ENCODE measurements around the gene NMD3.
A peak's percentile ranks its signal among the peaks of the same experiment; 100 is the strongest.
"Not testable (repeated sequence)": the region's sequence is repeated elsewhere in the genome, so short reads cannot be mapped to it uniquely, and the experiment has no call there.

NMD3 gene

DNA sequence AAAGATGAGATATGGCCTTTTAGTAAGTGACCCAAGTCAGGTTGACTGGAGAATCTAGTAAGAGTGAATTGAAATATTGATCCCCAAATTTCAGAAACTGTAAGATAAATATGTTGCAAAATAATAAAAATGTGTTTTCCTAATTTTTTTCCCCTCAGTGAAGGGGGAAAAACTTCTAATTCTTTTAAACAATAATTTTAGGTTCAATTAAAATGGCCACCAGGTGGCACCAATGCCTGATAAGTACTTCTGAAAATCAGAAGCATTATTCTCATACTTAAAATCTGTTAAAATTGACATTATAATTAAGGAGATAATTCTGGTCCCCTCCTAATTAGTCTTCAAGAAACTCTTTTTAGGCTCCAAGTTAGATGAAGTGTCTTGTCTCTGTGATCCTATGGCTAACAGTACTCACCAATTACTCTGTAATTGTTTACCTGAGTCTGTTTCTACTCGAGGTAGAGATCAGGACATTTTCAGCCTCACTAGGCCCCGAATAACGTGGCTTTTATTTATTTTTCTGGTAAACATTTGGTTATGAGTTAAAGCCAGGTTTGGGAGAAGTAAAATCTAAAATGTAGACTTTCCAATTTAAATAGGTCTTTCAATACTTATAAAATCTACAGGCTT lies 52.6 kb downstream of the NMD3 start:
- Histone ChIP-seq H3K9me3 (no peaks in the 10 kb centered on the region), H3K27me3 (ENCODE audit: low read depth) (no peaks in the 10 kb centered on the region), H3K36me3 (replicated peaks) (no peaks in the 10 kb centered on the region), H3K4me1 (no peaks in the 10 kb centered on the region), H3K4me3 (no peak overlapping the region)
- in situ Hi-C loops (cut with MboI; ENCODE audit: low sequenced_read_pairs): loop anchor here (10.0 kb wide), 1 partner anchor 131 kb away; no protein-coding TSS in a partner anchor
- peak in 1 of 2 experiments; percentile 49 for DNase-seq (ENCODE audit: low spot score in 2 of 2)

DNA sequence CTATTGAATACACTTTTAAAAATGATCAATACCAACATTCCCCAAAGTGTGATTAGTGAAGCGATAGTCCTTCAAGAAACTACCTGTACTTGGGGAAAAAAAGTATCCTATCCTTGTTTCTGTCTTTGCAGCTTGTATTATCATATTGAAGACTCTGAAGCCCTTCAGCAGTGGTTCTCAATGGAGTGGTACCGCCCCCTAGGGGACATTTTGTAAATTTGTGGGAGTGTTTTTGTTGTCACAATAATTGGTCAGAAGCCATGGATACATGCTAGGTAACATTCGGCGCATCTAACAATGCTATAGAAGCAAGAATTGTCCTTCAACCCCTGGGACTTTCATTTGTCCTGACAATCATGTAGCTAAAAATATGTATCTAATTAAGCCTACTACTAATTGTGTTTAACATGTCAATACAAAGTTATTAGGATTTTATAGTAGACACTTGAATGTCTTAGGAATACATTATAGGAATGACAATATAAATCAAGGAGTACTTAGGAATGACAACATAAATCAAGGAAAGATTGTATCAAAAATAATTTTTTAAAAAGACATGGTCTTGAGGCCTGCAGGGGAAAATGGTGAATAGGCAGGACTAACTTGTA lies 53.7 kb downstream of the NMD3 start:
- no peaks in the 10 kb centered on the region for H3K27me3 ChIP-seq (ENCODE audit: low read depth)
- DNase-seq (ENCODE audit: low spot score in 2 of 2): peak; percentile 36 to 74
- H3K36me3 ChIP-seq (replicated peaks): no peaks in the 10 kb centered on the region
- no peaks in the 10 kb centered on the region for H3K9me3 ChIP-seq
- in situ Hi-C loops (cut with MboI; ENCODE audit: low sequenced_read_pairs): loop anchor here (10.0 kb wide), 1 partner anchor 130 kb away; no protein-coding TSS in a partner anchor
- H3K4me1 ChIP-seq: no peaks in the 10 kb centered on the region
- H3K4me3 ChIP-seq: no peak overlapping the region

GRCh38 chr3:161275919-161276318 lies 54.8 kb downstream of the NMD3 start:
- Histone ChIP-seq H3K4me3 (no peak overlapping the region), H3K27me3 (ENCODE audit: low read depth) (no peaks in the 10 kb centered on the region), H3K4me1 (no peaks in the 10 kb centered on the region), H3K36me3 (replicated peaks) (no peaks in the 10 kb centered on the region), H3K9me3 (no peaks in the 10 kb centered on the region)
- in situ Hi-C loops (cut with MboI; ENCODE audit: low sequenced_read_pairs): loop anchor here (10.0 kb wide), 1 partner anchor 129 kb away; no protein-coding TSS in a partner anchor
- no peak for DNase-seq (ENCODE audit: low spot score in 2 of 2)

DNA sequence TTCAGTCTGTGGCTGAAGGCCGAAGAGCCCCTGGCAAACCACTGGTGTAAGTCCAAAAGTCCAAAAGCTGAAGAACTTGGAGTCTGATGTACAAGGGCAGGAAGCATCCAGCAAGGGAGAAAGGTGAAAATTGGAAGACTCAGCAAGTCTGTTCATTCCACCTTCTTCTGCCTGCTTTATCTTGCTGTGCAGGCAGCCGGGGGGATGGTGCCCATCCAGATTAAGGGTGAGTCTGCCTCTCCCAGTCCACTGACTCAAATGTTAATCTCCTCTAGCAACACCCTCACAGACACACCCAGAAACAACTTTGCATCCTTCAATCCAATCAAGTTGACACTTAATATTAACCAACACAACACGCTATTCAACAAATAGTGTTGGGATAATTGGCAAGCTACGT lies 61.3 kb downstream of the NMD3 start:
- in situ Hi-C loops (cut with MboI; ENCODE audit: low sequenced_read_pairs); H3K27me3 ChIP-seq (ENCODE audit: low read depth); DNase-seq (ENCODE audit: low spot score in 2 of 2); H3K4me3 ChIP-seq; H3K9me3 ChIP-seq; H3K36me3 ChIP-seq (replicated peaks); H3K4me1 ChIP-seq: not testable (repeated sequence)

- H3K27me3 ChIP-seq (ENCODE audit: low read depth): no peaks in the 10 kb centered on the region
- no peaks in the 10 kb centered on the region for H3K36me3 ChIP-seq (replicated peaks)
- no peak overlapping the region for H3K4me3 ChIP-seq
- H3K9me3 ChIP-seq: no peaks in the 10 kb centered on the region
- no peak for DNase-seq (ENCODE audit: low spot score in 2 of 2)
- in situ Hi-C loops (cut with MboI; ENCODE audit: low sequenced_read_pairs): no loop called here
- no peaks in the 10 kb centered on the region for H3K4me1 ChIP-seq
These were observed 63.9 kb downstream of the NMD3 start for GRCh38 chr3:161284989-161285388.

DNA sequence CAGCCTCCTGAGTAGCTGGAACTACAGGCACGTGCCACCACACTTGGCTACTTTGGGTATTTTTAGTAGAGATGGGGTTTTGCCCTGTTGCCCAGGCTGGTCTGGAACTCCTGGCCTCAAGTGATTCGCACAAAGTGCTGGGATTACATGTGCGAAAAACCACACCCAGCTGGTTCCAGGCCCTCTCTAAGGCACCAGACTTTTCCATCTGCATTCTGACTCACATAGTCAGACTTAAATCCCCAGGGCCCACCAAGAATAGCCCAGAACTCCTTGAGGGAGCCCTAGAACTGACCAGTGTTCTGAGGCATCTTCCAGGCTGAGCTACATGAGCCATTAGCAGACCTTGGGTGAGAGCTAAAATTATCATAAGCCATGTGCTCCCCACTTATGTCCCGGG lies 68.1 kb downstream of the NMD3 start:
- no peak overlapping the region for H3K4me3 ChIP-seq
- H3K4me1 ChIP-seq: no peaks in the 10 kb centered on the region
- in situ Hi-C loops (cut with MboI; ENCODE audit: low sequenced_read_pairs): no loop called here
- H3K9me3 ChIP-seq: no peaks in the 10 kb centered on the region
- DNase-seq (ENCODE audit: low spot score in 2 of 2): no peak
- no peaks in the 10 kb centered on the region for H3K27me3 ChIP-seq (ENCODE audit: low read depth)
- no peaks in the 10 kb centered on the region for H3K36me3 ChIP-seq (replicated peaks)

DNA sequence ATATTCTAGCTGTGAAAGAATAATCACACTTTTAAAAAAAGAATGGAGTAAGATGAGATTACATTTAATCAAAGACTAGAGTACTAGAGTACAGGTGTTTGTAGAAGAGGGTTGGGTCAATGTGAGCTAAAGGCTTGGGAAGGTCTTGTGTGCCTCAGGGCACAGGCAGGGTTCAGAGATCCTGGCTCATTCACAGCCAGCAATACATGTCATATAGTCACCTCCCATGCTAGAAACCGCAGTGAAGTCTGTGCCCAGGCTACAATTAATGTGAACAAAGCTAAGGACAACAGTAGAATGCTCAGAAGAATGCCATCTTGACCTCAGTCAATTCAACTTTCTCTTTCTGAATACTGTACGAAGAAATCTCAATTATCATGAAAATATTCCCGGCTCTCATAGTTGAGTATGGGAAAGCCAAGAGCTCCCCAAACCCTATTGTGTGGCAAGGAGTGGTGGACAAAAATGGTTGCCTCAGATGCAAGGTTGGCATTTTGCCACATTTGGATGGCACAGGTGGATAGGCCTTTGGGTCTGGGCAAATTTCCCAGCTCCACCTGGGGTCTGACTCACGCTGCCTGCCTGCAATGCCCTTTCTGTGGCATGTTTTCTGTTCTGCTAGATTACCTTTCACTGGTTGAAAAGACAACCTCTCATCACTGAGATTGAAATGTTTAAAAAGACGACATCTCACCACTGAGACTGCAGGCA lies 70.2 kb downstream of the NMD3 start:
- in situ Hi-C loops (cut with MboI; ENCODE audit: low sequenced_read_pairs): no loop called here
- no peaks in the 10 kb centered on the region for H3K4me1 ChIP-seq
- DNase-seq (ENCODE audit: low spot score in 2 of 2): no peak
- no peak overlapping the region for H3K4me3 ChIP-seq
- no peaks in the 10 kb centered on the region for H3K36me3 ChIP-seq (replicated peaks)
- H3K27me3 ChIP-seq (ENCODE audit: low read depth): no peaks in the 10 kb centered on the region
- no peaks in the 10 kb centered on the region for H3K9me3 ChIP-seq

GRCh38 chr3:161293381-161293780 lies 72.3 kb downstream of the NMD3 start:
- in situ Hi-C loops (cut with MboI; ENCODE audit: low sequenced_read_pairs): no loop called here
- no peaks in the 10 kb centered on the region for H3K4me1 ChIP-seq

DNA sequence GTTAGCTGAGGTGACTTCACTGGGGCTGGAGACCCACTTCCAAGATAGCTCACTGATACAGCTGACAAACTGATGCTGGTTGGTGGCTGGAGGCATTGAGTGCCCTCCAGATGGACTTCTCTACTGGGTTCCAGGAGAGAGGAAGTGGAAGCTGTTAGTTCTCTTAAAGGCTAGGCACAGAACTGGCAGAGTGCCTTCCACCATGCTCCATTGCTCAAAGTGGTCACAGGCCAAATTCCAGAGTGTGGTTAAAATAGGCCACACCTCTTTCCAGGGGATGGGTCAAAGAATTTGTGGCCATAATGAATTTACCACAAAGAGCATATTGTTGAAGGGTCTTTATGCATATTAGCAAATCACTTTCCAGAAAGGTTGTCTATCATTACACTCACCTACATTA lies 74.2 kb downstream of the NMD3 start:
- no peaks in the 10 kb centered on the region for H3K4me1 ChIP-seq
- DNase-seq (ENCODE audit: low spot score in 2 of 2): no peak
- no peaks in the 10 kb centered on the region for H3K9me3 ChIP-seq
- H3K27me3 ChIP-seq (ENCODE audit: low read depth): no peaks in the 10 kb centered on the region
- no peaks in the 10 kb centered on the region for H3K36me3 ChIP-seq (replicated peaks)
- in situ Hi-C loops (cut with MboI; ENCODE audit: low sequenced_read_pairs): no loop called here
- no peak overlapping the region for H3K4me3 ChIP-seq

More at GRCh38 chr3:161293381-161293780, 72.3 kb downstream of the NMD3 start:
- no peaks in the 10 kb centered on the region for H3K36me3 ChIP-seq (replicated peaks)
- H3K9me3 ChIP-seq: no peaks in the 10 kb centered on the region
- H3K4me3 ChIP-seq: no peak overlapping the region
- no peak for DNase-seq (ENCODE audit: low spot score in 2 of 2)
- H3K27me3 ChIP-seq (ENCODE audit: low read depth): no peaks in the 10 kb centered on the region

DNA sequence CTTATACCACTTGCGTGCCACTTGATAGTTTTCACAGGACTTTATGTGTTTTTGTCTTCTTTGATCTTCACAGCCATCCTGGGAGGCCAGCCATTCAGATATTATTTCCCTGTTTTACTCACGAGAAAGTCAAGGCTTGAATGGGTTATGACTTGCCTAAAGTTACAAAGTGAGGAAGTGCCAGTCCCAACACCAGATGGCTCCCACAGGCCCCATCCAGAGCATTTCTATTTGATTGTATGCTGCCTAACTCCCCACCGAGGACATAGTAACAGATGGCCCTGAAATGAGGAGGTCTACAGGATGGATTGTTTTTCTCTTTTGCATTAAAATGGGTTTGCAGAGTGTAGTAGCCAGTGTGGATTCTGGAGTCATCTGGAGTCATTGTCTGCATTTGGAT lies 75.7 kb downstream of the NMD3 start:
- in situ Hi-C loops (cut with MboI; ENCODE audit: low sequenced_read_pairs): no loop called here
- Histone ChIP-seq H3K4me1 (no peaks in the 10 kb centered on the region), H3K4me3 (no peak overlapping the region), H3K27me3 (ENCODE audit: low read depth) (no peaks in the 10 kb centered on the region), H3K9me3 (no peaks in the 10 kb centered on the region), H3K36me3 (replicated peaks) (no peaks in the 10 kb centered on the region)
- DNase-seq (ENCODE audit: low spot score in 2 of 2): no peak

All from HAP-1 (cell line).